Measurements from ENCODE around the gene TAPT1. TPM values are rescaled to one million over a fixed set of nuclear protein-coding genes. Genes with fewer than 3 reads are reported as not detected.

The TAPT1 gene
- polyA plus RNA-seq, 1 experiment = 11.5 TPM

DNA sequence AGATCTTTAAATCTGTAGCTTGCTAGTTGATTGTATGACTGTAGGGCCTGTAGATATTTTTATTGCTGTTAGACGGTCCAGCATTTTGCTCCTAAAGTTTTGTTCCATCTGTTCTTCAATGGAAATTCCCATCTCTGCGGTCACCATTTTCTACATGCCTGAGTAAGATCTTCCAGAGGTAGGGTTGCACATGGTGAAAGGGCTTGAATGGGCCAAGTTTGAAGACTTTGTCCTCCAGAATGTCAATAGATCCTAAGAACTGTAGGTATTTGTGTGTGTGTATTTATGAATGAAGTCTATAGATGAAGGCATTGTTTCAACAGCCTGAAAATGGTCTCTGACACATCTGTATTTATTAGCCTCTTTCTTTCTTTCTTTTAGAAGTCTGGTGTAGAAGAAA is 22.3 kb upstream of the TAPT1 start:
- Histone ChIP-seq H3K9me3 (ENCODE audit: control insufficient read depth, insufficient read depth, low read length) (no peaks in the 10 kb centered on the region), H3K27me3 (ENCODE audit: control insufficient read depth, insufficient read depth, low read length) (no peaks in the 10 kb centered on the region), H3K27ac (ENCODE audit: low read depth, low read length) (no peak overlapping the region), H3K4me3 (ENCODE audit: low read depth, low read length) (no peak overlapping the region)
- POLR2A ChIA-PET = interaction anchor here (0.7 kb wide), 1 partner anchor 57 kb away, joined by 5 read pairs; no protein-coding TSS in a partner anchor
- CTCF ChIA-PET = interaction anchor here (0.9 to 1.5 kb wide), 3 partner anchors 16 to 49 kb away, joined by 3 to 5 read pairs (median 5); no protein-coding TSS in a partner anchor
- TF ChIP-seq CTCF (IDR thresholded peaks at IDR 0.05; ENCODE audit: low read depth, low read length) = no peak
- no peak for DNase-seq (ENCODE audit: low read depth, low spot score)

DNA sequence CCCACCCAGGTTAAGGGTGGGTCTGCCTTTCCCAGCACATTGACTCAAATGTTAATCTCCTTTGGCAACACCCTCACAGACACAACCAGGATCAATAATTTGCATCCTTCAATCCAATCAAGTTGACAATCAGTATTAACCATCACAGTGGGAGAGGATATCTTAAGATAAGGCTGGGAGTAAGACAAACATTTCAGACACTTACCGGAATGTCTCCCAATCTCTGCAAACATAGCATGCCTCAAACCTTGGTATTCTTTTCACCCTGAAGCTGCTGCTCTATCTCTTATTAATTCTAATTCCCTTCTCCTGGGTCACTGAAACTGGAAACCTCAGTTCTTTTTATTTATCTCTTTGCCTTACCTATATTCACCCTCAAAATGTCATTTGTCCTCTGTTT is 19.0 kb upstream of the TAPT1 start:
- ChIA-PET POLR2A (no interaction called here), CTCF (no interaction called here)
- no peak for TF ChIP-seq CTCF (IDR thresholded peaks at IDR 0.05; ENCODE audit: low read depth, low read length)
- Histone ChIP-seq H3K4me3 (ENCODE audit: low read depth, low read length) (no peak overlapping the region), H3K27me3 (ENCODE audit: control insufficient read depth, insufficient read depth, low read length) (no peaks in the 10 kb centered on the region), H3K27ac (ENCODE audit: low read depth, low read length) (no peak overlapping the region), H3K9me3 (ENCODE audit: control insufficient read depth, insufficient read depth, low read length) (no peaks in the 10 kb centered on the region)
- DNase-seq (ENCODE audit: low read depth, low spot score) = no peak

- DNase-seq (ENCODE audit: low read depth, low spot score) = no peak
- no peak for TF ChIP-seq CTCF (IDR thresholded peaks at IDR 0.05; ENCODE audit: low read depth, low read length)
- ChIA-PET CTCF (interaction anchor here (0.8 kb wide), 1 partner anchor 21 kb away, joined by 3 read pairs; no protein-coding TSS in a partner anchor), POLR2A (no interaction called here)
- H3K4me3 ChIP-seq (ENCODE audit: low read depth, low read length) = no peak overlapping the region
- no peaks in the 10 kb centered on the region for H3K27me3 ChIP-seq (ENCODE audit: control insufficient read depth, insufficient read depth, low read length)
- H3K9me3 ChIP-seq (ENCODE audit: control insufficient read depth, insufficient read depth, low read length) = no peaks in the 10 kb centered on the region
- H3K27ac ChIP-seq (ENCODE audit: low read depth, low read length) = no peak overlapping the region
Observed at GRCh38 chr4:16243285-16243684, 17.0 kb upstream of the TAPT1 start.

- no peak overlapping the region for H3K4me3 ChIP-seq (ENCODE audit: low read depth, low read length)
- ChIA-PET CTCF (no interaction called here), POLR2A (no interaction called here)
- peaks cover 4% of the 10 kb centered on the region for H3K27me3 ChIP-seq (ENCODE audit: control insufficient read depth, insufficient read depth, low read length)
- H3K9me3 ChIP-seq (ENCODE audit: control insufficient read depth, insufficient read depth, low read length) = no peaks in the 10 kb centered on the region
- no peak for DNase-seq (ENCODE audit: low read depth, low spot score)
- no peak for TF ChIP-seq CTCF (IDR thresholded peaks at IDR 0.05; ENCODE audit: low read depth, low read length)
- no peak overlapping the region for H3K27ac ChIP-seq (ENCODE audit: low read depth, low read length)
Observed at GRCh38 chr4:16240300-16240699, 14.0 kb upstream of the TAPT1 start.

GRCh38 chr4:16239086-16239485 is 12.8 kb upstream of the TAPT1 start:
- POLR2A ChIA-PET = no interaction called here
- CTCF ChIA-PET = no interaction called here
- no peak overlapping the region for H3K27ac ChIP-seq (ENCODE audit: low read depth, low read length)
- H3K27me3 ChIP-seq (ENCODE audit: control insufficient read depth, insufficient read depth, low read length) = peaks cover 4% of the 10 kb centered on the region
- H3K9me3 ChIP-seq (ENCODE audit: control insufficient read depth, insufficient read depth, low read length) = no peaks in the 10 kb centered on the region
- no peak overlapping the region for H3K4me3 ChIP-seq (ENCODE audit: low read depth, low read length)
- no peak for TF ChIP-seq CTCF (IDR thresholded peaks at IDR 0.05; ENCODE audit: low read depth, low read length)
- DNase-seq (ENCODE audit: low read depth, low spot score) = no peak

Measured in AG04450 (cell line).